ENCODE measurements around the gene ITIH3. TPM values are rescaled to one million over a fixed set of nuclear protein-coding genes. Genes with fewer than 3 reads are reported as not detected.

Gene ITIH3
- total RNA-seq, 4 donors from 2014 or later, result 0.18 to 5.6 (median 1.2) TPM

DNA sequence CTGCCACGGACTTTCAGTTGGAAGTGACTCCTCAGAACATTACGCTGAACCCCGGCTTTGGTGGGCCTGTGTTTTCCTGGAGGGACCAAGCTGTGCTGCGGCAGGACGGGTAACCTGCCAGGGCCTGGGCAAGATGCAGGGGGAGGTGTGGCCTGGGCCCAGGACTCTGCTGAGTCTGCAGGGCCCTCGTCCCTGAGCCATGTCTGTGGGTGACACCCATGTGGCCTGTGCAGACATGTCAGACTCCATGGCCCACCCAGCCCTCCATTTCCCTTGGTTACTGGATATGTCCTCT lies 4.9 kb upstream of the ITIH3 start:
- H3K36me3 ChIP-seq, result no peaks in the 10 kb centered on the region
- no peak overlapping the region for H3K27ac ChIP-seq
- no peak overlapping the region for H3K4me3 ChIP-seq
- DNase-seq (ENCODE audit: low spot score in 2 of 2), result no peak
- H3K9me3 ChIP-seq, result no peaks in the 10 kb centered on the region
- 80% methylated on average over 2 of the region's 6 CpGs for WGBS
- peaks cover 11% of the 10 kb centered on the region for H3K4me1 ChIP-seq
- TF ChIP-seq POLR2A (IDR thresholded peaks at IDR 0.05) (no peak), POLR2AphosphoS5 (IDR thresholded peaks at IDR 0.05) (no peak), EP300 (IDR thresholded peaks at IDR 0.05) (no peak)
- TF ChIP-seq, protein P1, sequence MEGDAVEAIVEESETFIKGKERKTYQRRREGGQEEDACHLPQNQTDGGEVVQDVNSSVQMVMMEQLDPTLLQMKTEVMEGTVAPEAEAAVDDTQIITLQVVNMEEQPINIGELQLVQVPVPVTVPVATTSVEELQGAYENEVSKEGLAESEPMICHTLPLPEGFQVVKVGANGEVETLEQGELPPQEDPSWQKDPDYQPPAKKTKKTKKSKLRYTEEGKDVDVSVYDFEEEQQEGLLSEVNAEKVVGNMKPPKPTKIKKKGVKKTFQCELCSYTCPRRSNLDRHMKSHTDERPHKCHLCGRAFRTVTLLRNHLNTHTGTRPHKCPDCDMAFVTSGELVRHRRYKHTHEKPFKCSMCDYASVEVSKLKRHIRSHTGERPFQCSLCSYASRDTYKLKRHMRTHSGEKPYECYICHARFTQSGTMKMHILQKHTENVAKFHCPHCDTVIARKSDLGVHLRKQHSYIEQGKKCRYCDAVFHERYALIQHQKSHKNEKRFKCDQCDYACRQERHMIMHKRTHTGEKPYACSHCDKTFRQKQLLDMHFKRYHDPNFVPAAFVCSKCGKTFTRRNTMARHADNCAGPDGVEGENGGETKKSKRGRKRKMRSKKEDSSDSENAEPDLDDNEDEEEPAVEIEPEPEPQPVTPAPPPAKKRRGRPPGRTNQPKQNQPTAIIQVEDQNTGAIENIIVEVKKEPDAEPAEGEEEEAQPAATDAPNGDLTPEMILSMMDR (IDR thresholded peaks at IDR 0.05), result no peak
- no peaks in the 10 kb centered on the region for H3K27me3 ChIP-seq

DNA sequence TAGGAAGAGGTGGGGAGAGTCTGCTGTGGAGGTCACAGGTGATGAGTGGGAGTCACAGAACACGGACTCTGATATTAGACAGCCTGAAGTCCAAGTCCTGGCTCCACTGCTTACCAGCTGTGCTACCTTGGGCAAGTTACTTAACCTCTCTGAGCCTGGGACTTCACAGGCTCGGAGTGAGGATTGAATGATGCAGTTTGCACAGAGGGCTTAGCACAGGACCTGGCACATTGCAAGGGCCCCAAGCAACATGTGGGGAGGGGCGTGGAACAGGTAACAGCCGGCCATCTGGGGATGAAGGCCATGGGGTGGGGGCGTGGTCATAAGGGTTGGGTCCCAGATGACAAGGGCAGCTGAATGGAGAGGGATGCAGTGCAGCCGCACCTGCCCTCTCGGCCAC lies 4.3 kb upstream of the ITIH3 start:
- peaks cover 11% of the 10 kb centered on the region for H3K4me1 ChIP-seq
- no peaks in the 10 kb centered on the region for H3K9me3 ChIP-seq
- H3K27ac ChIP-seq, result no peak overlapping the region
- H3K4me3 ChIP-seq, result no peak overlapping the region
- H3K27me3 ChIP-seq, result no peaks in the 10 kb centered on the region
- DNase-seq (ENCODE audit: low spot score in 2 of 2), result no peak
- no peaks in the 10 kb centered on the region for H3K36me3 ChIP-seq
- TF ChIP-seq, protein P1 (IDR thresholded peaks at IDR 0.05), result no peak
- TF ChIP-seq EP300 (IDR thresholded peaks at IDR 0.05) (no peak), POLR2AphosphoS5 (IDR thresholded peaks at IDR 0.05) (no peak), POLR2A (IDR thresholded peaks at IDR 0.05) (no peak)
- 90% methylated on average over 7 of the region's 7 CpGs for WGBS

DNA sequence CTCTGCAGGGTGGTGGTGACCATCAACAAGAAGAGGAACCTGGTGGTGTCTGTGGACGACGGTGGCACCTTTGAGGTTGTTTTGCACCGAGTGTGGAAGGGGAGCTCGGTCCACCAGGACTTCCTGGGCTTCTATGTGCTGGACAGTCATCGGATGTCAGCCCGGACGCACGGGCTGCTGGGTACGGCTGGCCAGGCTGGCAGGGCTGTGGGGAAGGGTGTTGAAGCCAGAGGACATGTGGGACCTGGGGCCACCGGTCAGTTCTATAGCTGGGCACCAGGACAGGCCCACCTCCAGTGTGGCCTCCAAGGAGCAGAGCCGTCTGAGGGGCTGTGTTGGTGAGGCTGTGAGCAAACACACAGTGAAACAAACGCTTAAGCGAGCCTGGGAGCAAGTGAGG lies 3.9 kb upstream of the ITIH3 start:
- Histone ChIP-seq H3K4me3 (no peak overlapping the region), H3K9me3 (no peaks in the 10 kb centered on the region), H3K27ac (no peak overlapping the region), H3K27me3 (no peaks in the 10 kb centered on the region), H3K36me3 (no peaks in the 10 kb centered on the region), H3K4me1 (peaks cover 11% of the 10 kb centered on the region)
- no peak for DNase-seq (ENCODE audit: low spot score in 2 of 2)
- TF ChIP-seq, protein P1 (IDR thresholded peaks at IDR 0.05), result no peak
- TF ChIP-seq EP300 (IDR thresholded peaks at IDR 0.05) (no peak), POLR2AphosphoS5 (IDR thresholded peaks at IDR 0.05) (no peak), POLR2A (IDR thresholded peaks at IDR 0.05) (no peak)
- WGBS, result 93% methylated on average over 9 of the region's 13 CpGs

DNA sequence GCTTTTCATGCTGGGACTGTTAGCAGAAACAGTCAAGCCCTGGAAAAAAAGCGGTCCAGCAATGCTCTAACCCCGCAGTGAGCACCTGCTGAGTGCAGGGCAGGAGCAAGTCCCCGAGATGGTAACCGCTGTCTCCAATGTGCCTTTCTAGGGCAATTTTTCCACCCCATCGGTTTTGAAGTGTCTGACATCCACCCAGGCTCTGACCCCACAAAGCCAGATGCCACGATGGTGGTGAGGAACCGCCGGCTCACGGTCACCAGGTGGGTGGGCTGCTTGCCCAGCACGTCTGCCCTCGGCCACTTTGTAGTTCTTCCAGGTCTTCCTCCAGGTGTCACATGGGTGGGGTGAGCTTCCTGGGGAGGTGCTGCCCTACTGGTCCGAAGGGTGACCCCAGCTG lies 3.2 kb upstream of the ITIH3 start:
- no peak overlapping the region for H3K27ac ChIP-seq
- no peaks in the 10 kb centered on the region for H3K36me3 ChIP-seq
- no peak overlapping the region for H3K4me3 ChIP-seq
- no peaks in the 10 kb centered on the region for H3K9me3 ChIP-seq
- H3K27me3 ChIP-seq, result no peaks in the 10 kb centered on the region
- TF ChIP-seq POLR2AphosphoS5 (IDR thresholded peaks at IDR 0.05) (no peak), POLR2A (IDR thresholded peaks at IDR 0.05) (no peak), EP300 (IDR thresholded peaks at IDR 0.05) (no peak)
- TF ChIP-seq, protein P1 (IDR thresholded peaks at IDR 0.05), result no peak
- peaks cover 11% of the 10 kb centered on the region for H3K4me1 ChIP-seq
- DNase-seq (ENCODE audit: low spot score in 2 of 2), result no peak
- WGBS, result 88% methylated on average over 12 of the region's 12 CpGs

DNA sequence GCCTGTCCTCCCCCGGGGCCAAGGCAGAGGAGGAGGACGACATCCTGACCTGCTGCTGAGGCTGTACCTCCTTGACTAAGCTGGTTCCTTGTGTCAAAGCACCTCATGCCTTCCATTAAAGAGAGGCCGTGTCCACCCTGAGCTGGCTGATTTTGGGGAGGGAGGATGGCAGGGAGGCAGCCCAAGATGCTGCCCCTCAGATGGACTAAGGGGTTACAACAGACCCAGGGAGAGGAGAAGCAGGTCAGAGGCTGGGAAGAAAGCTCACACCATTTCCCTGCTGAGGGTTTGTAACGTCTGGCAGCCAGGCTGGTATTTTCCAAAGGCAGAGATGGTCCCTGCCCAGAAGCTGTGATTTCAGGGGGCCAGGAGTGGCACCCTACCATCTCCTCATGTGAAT lies 2.7 kb upstream of the ITIH3 start:
- DNase-seq (ENCODE audit: low spot score in 2 of 2), result no peak
- TF ChIP-seq POLR2A (IDR thresholded peaks at IDR 0.05), result no peak
- TF ChIP-seq POLR2AphosphoS5 (IDR thresholded peaks at IDR 0.05), result no peak
- TF ChIP-seq EP300 (IDR thresholded peaks at IDR 0.05), result no peak
- TF ChIP-seq, protein P1 (IDR thresholded peaks at IDR 0.05), result no peak
- Histone ChIP-seq H3K36me3 (no peaks in the 10 kb centered on the region), H3K4me1 (peaks cover 11% of the 10 kb centered on the region), H3K4me3 (no peak overlapping the region), H3K9me3 (no peaks in the 10 kb centered on the region), H3K27me3 (no peaks in the 10 kb centered on the region), H3K27ac (no peak overlapping the region)
- 93% methylated on average over 2 of the region's 4 CpGs for WGBS

All from suprapubic skin (tissue), 4 donors.